Heart left ventricle (tissue), 16 donors: Measurements from ENCODE around the gene LMBR1. TPM values are rescaled to one million over a fixed set of nuclear protein-coding genes. Genes with fewer than 3 reads are reported as not detected.
A peak's percentile ranks its signal among the peaks of the same experiment; 100 is the strongest.
"Not testable (repeated sequence)": the region's sequence is repeated elsewhere in the genome, so short reads cannot be mapped to it uniquely, and the experiment has no call there.

Source experiments
- ATAC-seq, 4 donors: fragments of 200-7000 bp; cut with Tn5 transposase; one replicate each; pipeline ENCODE4 v1.9.1; 2020 to 2022; ENCODE audit warnings: moderate library complexity in 4 of 4, mild to moderate bottlenecking in 3 of 4, moderate number of reproducible peaks in 1 of 4
- DNase-seq, 5 donors: peaks; one replicate each; pipeline ENCODE4 v3.0.0-alpha.2; 2020
- H3K27ac ChIP-seq, 12 donors: fragments of 200-600 bp; sonication (generic) in 4 of 12; one replicate each; pipeline versions ENCODE4 v1.5.0 to v1.8.0; 2016 to 2022; ENCODE audit warnings: mild to moderate bottlenecking in 2 of 12
- H3K27me3 ChIP-seq, 9 donors: fragments of 200-600 bp; sonication (generic) in 2 of 9; one replicate each; pipeline versions ENCODE4 v1.5.1 to v1.8.0; 2016 to 2022; ENCODE audit warnings: mild to moderate bottlenecking in 3 of 9
- H3K36me3 ChIP-seq, 9 donors: fragments of 200-600 bp; sonication (generic) in 2 of 9; one replicate each; pipeline versions ENCODE4 v1.5.0 to v1.8.0; 2018 to 2022; ENCODE audit warnings: mild to moderate bottlenecking in 2 of 9
- H3K4me1 ChIP-seq, 12 donors: fragments of 200-600 bp; sonication (generic) in 4 of 12; one replicate each; pipeline versions ENCODE4 v1.5.0 to v1.8.0; 2016 to 2022; ENCODE audit warnings: mild to moderate bottlenecking in 3 of 12
- H3K4me3 ChIP-seq, 12 donors: fragments of 200-600 bp; sonication (generic) in 4 of 12; one replicate each; pipeline versions ENCODE4 v1.5.0 to v1.8.0; 2017 to 2022; ENCODE audit warnings: mild to moderate bottlenecking in 9 of 12, moderate library complexity in 4 of 12
- H3K9me3 ChIP-seq, 12 donors: fragments of 200-600 bp; sonication (generic) in 4 of 12; one replicate each; pipeline versions ENCODE4 v1.5.0 to v1.8.0; 2016 to 2022; ENCODE audit warnings: mild to moderate bottlenecking in 1 of 12
- POLR2A ChIP-seq, 2 donors: fragments of 450-650 bp; IDR thresholded peaks; one replicate each; pipeline ENCODE4 v1.6.1; 2017; ENCODE audit warnings: antibody characterized with exemption in 2 of 2, mild to moderate bottlenecking in 2 of 2, moderate library complexity in 2 of 2
- WGBS, 4 donors: extraction: QIAGEN DNeasy Blood & Tissue Kit in 2 of 4; methylation state at CpG; one replicate each; pipeline versions ENCODE4 v1.1.5 to v1.1.7; 2013 to 2018; 5-methylcytosine and 5-hydroxymethylcytosine counted together
- intact Hi-C, 10 donors: fragments of 100-400 bp; cut with DNase I; formaldehyde crosslinking; loops; one replicate each; pipeline versions ENCODE4 v1.11.1 to v1.14.2; 2022
- polyA plus RNA-seq, 2 donors: library from polyadenylated mRNA; stranded (reverse); fragments of 200-250 nt; gene quantifications; one replicate each; pipeline ENCODE4 v1.2.3, GENCODE V29; 2013
- total RNA-seq, 9 donors: library from RNA; depleted of rRNA in 2 of 9; stranded (reverse); fragments of >200 nt in 2 of 9; fragmentation: NEBNext Ultra II Directional in 3 of 9; extraction: Animal tissue kit (Norgen Biotek cat#: 25700) in 3 of 9; gene quantifications; one replicate each; pipeline versions ENCODE4 v1.1.0 to v1.2.4, GENCODE V29; 2016 to 2023
- TF ChIP-seq, protein P1 (sequence below), 12 donors: fragments of 200-600 bp; sonication (generic) in 4 of 12; IDR thresholded peaks; one replicate each; pipeline versions ENCODE4 v1.5.0 to v1.8.0; 2018 to 2022; ENCODE audit warnings: antibody characterized with exemption in 12 of 12, mild to moderate bottlenecking in 5 of 12
- donor health status: ischemic (EF 13 %, LVEDD 7.1; RV severe dilation, severe dysfunction).
- donor health status: healthy with polysubstance abuse.
- donor health status: DM: no; HTN: yes; CAD: no.
- donor health status: DM: no; HTN: no; CAD: no.
- donor health status: ischemic (EF 25% LVEDD 6.9; RV normal size, moderate dysfunction).
- donor health status: ischemic (EF 25% LVEDD 5.7; RV mildly dilated, moderate dysfunction).
- donor health status: healthy.
- donor health status: DM: yes; HTN: yes; CAD: no.
- donor health status: ischemic (EF 35%, LVEDD 5.7; RV mildly dilated, moderate dysfunction).
- donor health status: nonischemic (EF 11% LVEDD 7.7; RV severe dilation, severe dysfunction).
- donor health status: DM: yes; HTN: yes; CAD: no.
- donor health status: PGD.
- donor health status: ischemic (EF 29% LVEDD 5.4; RV normal size, mild dysfunction).
- donor health status: nonischemic (EF 23%, LVEDD 6.1; RV moderate dilation, normal function).

LMBR1 gene
- total and polyA plus RNA-seq, 11 donors = 5.8 to 51.9 (median 37.1) TPM

DNA sequence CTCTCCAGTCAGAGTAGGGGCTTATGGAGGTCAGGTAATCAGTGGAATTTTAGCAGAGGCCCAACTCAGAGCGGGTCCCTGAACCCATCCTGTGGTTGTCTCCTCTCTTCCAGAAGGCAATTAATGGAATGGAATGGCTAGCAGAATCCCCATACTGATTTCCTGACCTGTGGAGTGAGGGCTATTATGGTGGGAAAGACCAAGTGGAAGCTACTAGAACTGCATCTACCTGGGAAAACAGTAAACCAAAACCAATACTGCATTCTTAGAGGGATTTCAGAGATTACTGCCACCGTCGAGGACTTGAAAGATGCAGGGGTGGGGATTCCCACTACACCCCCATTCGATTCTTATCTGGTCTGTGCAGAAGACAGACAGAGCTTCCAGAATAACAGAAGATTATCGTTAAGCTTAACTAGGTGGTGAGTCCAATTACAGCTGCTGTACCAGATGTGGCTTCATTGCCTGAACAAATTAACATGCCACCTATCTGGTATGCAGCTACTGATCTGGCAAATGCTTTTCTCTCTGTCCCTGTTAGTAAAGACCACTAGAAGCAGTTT, 73.2 kb downstream of the LMBR1 start:
- intact Hi-C loops = loop anchor here in 7 of 10 donors (5.0 to 10.0 kb wide), 4 partner anchors 75 to 1025 kb away; partner anchors contain the start of gene LMBR1 (in 1 of the 7)
- Histone ChIP-seq H3K4me3 (no peak overlapping the region), H3K4me1 (no peaks in the 10 kb centered on the region), H3K27me3 (no peaks in the 10 kb centered on the region), H3K27ac (no peak overlapping the region), H3K9me3 (no peaks in the 10 kb centered on the region), H3K36me3 (peaks cover 0 to 27% (median 4%) of the 10 kb centered on the region in 9 donors)
- 70 to 85% (median 81%) methylated on average over 5 of the region's 5 CpGs for WGBS, 4 donors
- ATAC-seq = no peak
- TF ChIP-seq, protein P1, sequence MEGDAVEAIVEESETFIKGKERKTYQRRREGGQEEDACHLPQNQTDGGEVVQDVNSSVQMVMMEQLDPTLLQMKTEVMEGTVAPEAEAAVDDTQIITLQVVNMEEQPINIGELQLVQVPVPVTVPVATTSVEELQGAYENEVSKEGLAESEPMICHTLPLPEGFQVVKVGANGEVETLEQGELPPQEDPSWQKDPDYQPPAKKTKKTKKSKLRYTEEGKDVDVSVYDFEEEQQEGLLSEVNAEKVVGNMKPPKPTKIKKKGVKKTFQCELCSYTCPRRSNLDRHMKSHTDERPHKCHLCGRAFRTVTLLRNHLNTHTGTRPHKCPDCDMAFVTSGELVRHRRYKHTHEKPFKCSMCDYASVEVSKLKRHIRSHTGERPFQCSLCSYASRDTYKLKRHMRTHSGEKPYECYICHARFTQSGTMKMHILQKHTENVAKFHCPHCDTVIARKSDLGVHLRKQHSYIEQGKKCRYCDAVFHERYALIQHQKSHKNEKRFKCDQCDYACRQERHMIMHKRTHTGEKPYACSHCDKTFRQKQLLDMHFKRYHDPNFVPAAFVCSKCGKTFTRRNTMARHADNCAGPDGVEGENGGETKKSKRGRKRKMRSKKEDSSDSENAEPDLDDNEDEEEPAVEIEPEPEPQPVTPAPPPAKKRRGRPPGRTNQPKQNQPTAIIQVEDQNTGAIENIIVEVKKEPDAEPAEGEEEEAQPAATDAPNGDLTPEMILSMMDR (IDR thresholded peaks at IDR 0.05) = no peak
- no peak for TF ChIP-seq POLR2A (IDR thresholded peaks at IDR 0.05)
- no peak for DNase-seq

DNA sequence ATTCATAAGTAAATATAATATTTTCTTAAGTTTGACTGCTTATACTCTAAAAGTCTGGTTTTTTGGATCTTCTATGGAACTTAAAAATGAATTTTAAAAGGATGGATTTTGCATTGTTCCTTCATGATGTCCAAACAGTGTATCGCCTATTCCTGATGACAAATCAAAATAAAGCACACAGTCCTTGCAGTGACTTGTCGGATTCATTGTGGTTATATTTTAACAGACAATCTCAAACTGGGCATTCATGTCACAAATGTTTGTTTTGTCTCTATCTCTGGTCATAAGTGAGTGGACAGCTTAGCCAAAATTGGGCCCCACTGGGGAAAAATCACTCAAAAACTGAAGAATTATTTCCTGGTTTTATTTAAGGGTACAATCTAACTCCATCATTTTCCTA, 74.8 kb downstream of the LMBR1 start:
- no peaks in the 10 kb centered on the region for H3K4me1 ChIP-seq
- WGBS, 4 donors = 83 to 95% (median 91%) methylated on average over 2 of the region's 2 CpGs
- H3K9me3 ChIP-seq = no peaks in the 10 kb centered on the region
- DNase-seq (no peak), ATAC-seq (no peak)
- no peak overlapping the region for H3K27ac ChIP-seq
- no peak overlapping the region for H3K4me3 ChIP-seq
- peaks cover 0 to 14% (median 4%) of the 10 kb centered on the region in 9 donors for H3K36me3 ChIP-seq
- intact Hi-C loops = loop anchor here in 5 of 10 donors (5.0 to 10.0 kb wide), 2 partner anchors 1013 to 1021 kb away; no protein-coding TSS in a partner anchor
- H3K27me3 ChIP-seq = no peaks in the 10 kb centered on the region
- TF ChIP-seq POLR2A (IDR thresholded peaks at IDR 0.05) = no peak
- TF ChIP-seq, protein P1 (IDR thresholded peaks at IDR 0.05) = no peak

DNA sequence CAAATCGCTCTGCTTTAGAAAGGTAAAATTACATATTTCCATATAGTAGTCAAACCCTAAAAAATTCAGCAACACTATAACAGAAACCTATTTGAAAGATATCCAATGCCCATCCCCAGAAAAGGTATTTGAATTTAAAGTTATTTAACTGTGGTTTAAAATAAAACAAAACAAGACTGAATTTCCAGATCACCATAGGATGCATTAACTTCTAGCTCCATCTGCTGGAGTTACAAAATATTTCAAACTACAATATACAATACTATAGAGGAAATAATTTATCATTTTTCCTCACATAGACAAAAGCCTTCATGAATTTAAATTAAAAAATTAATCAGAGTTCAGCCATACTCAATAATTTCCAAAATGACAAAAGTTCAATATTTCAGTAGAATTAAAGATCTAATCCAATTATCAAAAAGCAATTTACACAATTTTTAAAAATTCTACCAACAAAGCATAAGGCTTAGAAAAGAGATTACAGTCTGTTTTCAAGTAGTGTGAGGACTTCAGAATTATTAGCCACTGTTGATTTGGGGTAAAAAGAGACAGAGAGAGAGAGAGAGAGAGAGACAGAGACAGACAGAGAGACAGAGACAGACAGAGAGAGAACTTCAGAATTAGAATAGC, 75.9 kb downstream of the LMBR1 start:
- TF ChIP-seq POLR2A (IDR thresholded peaks at IDR 0.05) = no peak
- TF ChIP-seq, protein P1 (IDR thresholded peaks at IDR 0.05) = peak in 10 of 12 donors; percentile 17 to 52 (median 33)
- no peaks in the 10 kb centered on the region for H3K4me1 ChIP-seq
- H3K27ac ChIP-seq = no peak overlapping the region
- peaks cover 0 to 14% (median 5%) of the 10 kb centered on the region in 9 donors for H3K36me3 ChIP-seq
- DNase-seq = no peak
- intact Hi-C loops = loop anchor here in 5 of 10 donors (5.0 to 10.0 kb wide), 2 partner anchors 1012 to 1020 kb away; no protein-coding TSS in a partner anchor
- WGBS, 4 donors = 95 to 99% (median 97%) methylated on average over 1 of the region's 1 CpG
- no peak for ATAC-seq
- H3K4me3 ChIP-seq = no peak overlapping the region
- H3K9me3 ChIP-seq = no peaks in the 10 kb centered on the region
- H3K27me3 ChIP-seq = no peaks in the 10 kb centered on the region

DNA sequence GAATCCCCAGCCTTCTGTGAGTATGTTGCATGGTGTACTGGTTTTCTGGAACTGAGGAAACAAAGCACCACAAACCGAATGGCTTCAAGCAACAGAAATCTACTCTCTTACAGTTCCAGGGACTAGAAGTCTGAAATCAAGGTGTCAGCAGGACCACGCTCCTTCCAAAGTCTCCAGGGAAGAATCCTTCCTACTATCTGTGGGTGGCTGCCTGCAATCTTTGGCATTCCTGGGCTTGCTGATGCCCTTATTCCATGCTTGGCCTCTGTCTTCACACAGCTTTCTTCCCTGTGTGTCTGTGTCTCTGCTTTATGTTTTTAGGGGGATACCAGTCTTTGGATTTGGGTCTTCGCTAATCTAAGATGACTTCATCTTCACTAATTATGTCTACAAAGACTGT, 81.3 kb downstream of the LMBR1 start:
- no peaks in the 10 kb centered on the region for H3K4me1 ChIP-seq
- H3K27ac ChIP-seq = no peak overlapping the region
- intact Hi-C loops = loop anchor here in 3 of 10 donors (5.0 to 10.0 kb wide), 2 partner anchors 1007 to 1014 kb away; no protein-coding TSS in a partner anchor
- H3K4me3 ChIP-seq = no peak overlapping the region
- DNase-seq (no peak), ATAC-seq (no peak)
- H3K36me3 ChIP-seq = peaks cover 0 to 24% (median 5%) of the 10 kb centered on the region in 9 donors
- TF ChIP-seq POLR2A (IDR thresholded peaks at IDR 0.05) = no peak
- TF ChIP-seq, protein P1 (IDR thresholded peaks at IDR 0.05) = no peak
- no peaks in the 10 kb centered on the region for H3K9me3 ChIP-seq
- H3K27me3 ChIP-seq = no peaks in the 10 kb centered on the region
- 96 to 98% (median 97%) methylated on average over 3 of the region's 3 CpGs for WGBS, 4 donors

DNA sequence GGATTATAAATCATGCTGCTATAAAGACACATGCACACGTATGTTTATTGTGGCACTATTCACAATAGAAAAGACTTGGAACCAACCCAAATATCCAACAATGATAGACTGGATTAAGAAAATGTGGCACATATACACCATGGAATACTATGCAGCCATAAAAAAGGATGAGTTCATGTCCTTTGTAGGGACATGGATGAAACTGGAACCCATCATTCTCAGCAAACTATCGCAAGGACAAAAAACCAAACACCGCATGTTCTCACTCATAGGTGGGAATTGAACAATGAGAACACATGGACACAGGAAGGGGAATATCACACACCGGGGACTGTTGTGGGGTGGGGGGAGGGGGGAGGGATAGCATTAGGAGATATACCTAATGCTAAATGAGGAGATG, 89.3 kb downstream of the LMBR1 start:
- WGBS, 4 donors = 87 to 98% (median 92%) methylated on average over 4 of the region's 4 CpGs
- H3K27me3 ChIP-seq, H3K9me3 ChIP-seq, H3K4me3 ChIP-seq, H3K4me1 ChIP-seq, H3K27ac ChIP-seq, intact Hi-C loops, ATAC-seq, DNase-seq: not testable (repeated sequence)
- peaks cover 0 to 22% (median 8%) of the 10 kb centered on the region in 9 donors for H3K36me3 ChIP-seq
